Spinal cord (tissue), 10 donors: ENCODE measurements around the gene THBD. TPM values are rescaled to one million over a fixed set of nuclear protein-coding genes. Genes with fewer than 3 reads are reported as not detected.
A peak's percentile ranks its signal among the peaks of the same experiment; 100 is the strongest.

Experiments
- DNase-seq, 6 donors: peaks; one replicate each; pipeline versions ENCODE4 v3.0.0 to v3.0.0-alpha.2; 2013 to 2015; ENCODE audit warnings: low spot score in 6 of 6, low read depth in 4 of 6
- H3K27ac ChIP-seq: one replicate; pipeline ENCODE4 v1.5.1; 2013; ENCODE audit warnings: low read depth, low read length, control low read depth
- H3K27me3 ChIP-seq: one replicate; pipeline ENCODE4 v1.6.1; 2013; ENCODE audit warnings: low read length; ENCODE audit not compliant: control insufficient read depth, insufficient read depth
- H3K36me3 ChIP-seq: one replicate; pipeline ENCODE4 v1.6.1; 2013; ENCODE audit warnings: low read length; ENCODE audit not compliant: control insufficient read depth, insufficient read depth
- H3K4me1 ChIP-seq: one replicate; pipeline ENCODE4 v1.6.1; 2013; ENCODE audit warnings: low read length; ENCODE audit not compliant: control insufficient read depth, insufficient read depth
- H3K4me3 ChIP-seq: one replicate; pipeline ENCODE4 v1.5.1; 2013; ENCODE audit warnings: low read depth, low read length, control low read depth
- H3K9me3 ChIP-seq: one replicate; pipeline ENCODE4 v1.6.1; 2013; ENCODE audit warnings: low read length; ENCODE audit not compliant: control insufficient read depth, insufficient read depth
- WGBS: methylation state at CpG from one replicate; pipeline ENCODE4 v1.1.5; 2013; ENCODE audit warnings: missing lambda C conversion rate; ENCODE audit not compliant: insufficient coverage; 5-methylcytosine and 5-hydroxymethylcytosine counted together
- polyA plus RNA-seq, 2 donors: library from polyadenylated mRNA; unstranded; fragments of 120-200 nt; gene quantifications; one replicate each; pipeline ENCODE4 v1.2.1, GENCODE V29; 2013; ENCODE audit not compliant: insufficient read length in 2 of 2
- total RNA-seq, 2 donors: library from RNA; depleted of rRNA in 1 of 2; stranded (reverse); fragments of 120-200 nt in 1 of 2; fragments of >200 nt in 1 of 2; gene quantifications; one replicate each; pipeline versions ENCODE4 v1.2.3 to v1.2.4, GENCODE V29; 2013 to 2014
- donor health status: healthy.

THBD gene
- total and polyA plus RNA-seq, 4 donors = 7.2 to 14.8 (median 13.0) TPM

GRCh38 chr20:23092861-23093495 lies 43.5 kb upstream of the THBD start:
- no peak overlapping the region for H3K4me3 ChIP-seq
- H3K27me3 ChIP-seq = no peaks in the 10 kb centered on the region
- no peaks in the 10 kb centered on the region for H3K36me3 ChIP-seq
- no peak overlapping the region for H3K27ac ChIP-seq
- 100% methylated on average over 2 of the region's 7 CpGs for WGBS
- H3K4me1 ChIP-seq = peaks cover 5% of the 10 kb centered on the region
- H3K9me3 ChIP-seq = no peaks in the 10 kb centered on the region
- no peak for DNase-seq

- Histone ChIP-seq H3K9me3 (no peaks in the 10 kb centered on the region), H3K27me3 (no peaks in the 10 kb centered on the region), H3K36me3 (no peaks in the 10 kb centered on the region), H3K4me3 (no peak overlapping the region), H3K4me1 (peaks cover 5% of the 10 kb centered on the region), H3K27ac (no peak overlapping the region)
- 58% methylated on average over 2 of the region's 2 CpGs for WGBS
- peak in 1 of 6 donors; percentile 43 for DNase-seq
Observed at GRCh38 chr20:23092384-23092756, 42.9 kb upstream of the THBD start.

- Histone ChIP-seq H3K9me3 (no peaks in the 10 kb centered on the region), H3K27me3 (no peaks in the 10 kb centered on the region), H3K4me1 (peaks cover 9% of the 10 kb centered on the region), H3K4me3 (no peak overlapping the region), H3K36me3 (no peaks in the 10 kb centered on the region), H3K27ac (no peak overlapping the region)
- WGBS = 65% methylated on average over 5 of the region's 8 CpGs
- DNase-seq = no peak
Observed at GRCh38 chr20:23091721-23092383, 42.4 kb upstream of the THBD start.

GRCh38 chr20:23090878-23091277 lies 41.4 kb upstream of the THBD start:
- no peak overlapping the region for H3K4me3 ChIP-seq
- DNase-seq = no peak
- 100% methylated on average over 1 of the region's 4 CpGs for WGBS

GRCh38 chr20:23090147-23090546 lies 40.7 kb upstream of the THBD start:
- no peak overlapping the region for H3K4me3 ChIP-seq
- H3K9me3 ChIP-seq = no peaks in the 10 kb centered on the region
- WGBS = 80% methylated on average over 6 of the region's 6 CpGs
- H3K27me3 ChIP-seq = no peaks in the 10 kb centered on the region
- no peak overlapping the region for H3K27ac ChIP-seq
- no peak for DNase-seq
- H3K36me3 ChIP-seq = no peaks in the 10 kb centered on the region
- H3K4me1 ChIP-seq = peaks cover 25% of the 10 kb centered on the region

More at GRCh38 chr20:23090878-23091277, 41.4 kb upstream of the THBD start:
- Histone ChIP-seq H3K27ac (no peak overlapping the region), H3K9me3 (no peaks in the 10 kb centered on the region), H3K36me3 (no peaks in the 10 kb centered on the region), H3K4me1 (peaks cover 19% of the 10 kb centered on the region), H3K27me3 (no peaks in the 10 kb centered on the region)

- Histone ChIP-seq H3K9me3 (no peaks in the 10 kb centered on the region), H3K4me1 (peaks cover 25% of the 10 kb centered on the region), H3K27me3 (no peaks in the 10 kb centered on the region), H3K27ac (no peak overlapping the region), H3K4me3 (no peak overlapping the region), H3K36me3 (no peaks in the 10 kb centered on the region)
- no peak for DNase-seq
- WGBS = 92% methylated on average over 8 of the region's 8 CpGs
Observed at GRCh38 chr20:23088866-23089265, 39.4 kb upstream of the THBD start.

GRCh38 chr20:23087587-23088251 lies 38.2 kb upstream of the THBD start:
- H3K36me3 ChIP-seq = no peaks in the 10 kb centered on the region
- no peak for DNase-seq
- H3K27ac ChIP-seq = peak overlapping the region; percentile 63
- H3K4me3 ChIP-seq = no peak overlapping the region
- 87% methylated on average over 7 of the region's 9 CpGs for WGBS
- H3K4me1 ChIP-seq = peaks cover 25% of the 10 kb centered on the region
- H3K27me3 ChIP-seq = no peaks in the 10 kb centered on the region
- no peaks in the 10 kb centered on the region for H3K9me3 ChIP-seq

- peak in 1 of 6 donors; percentile 13 for DNase-seq
- H3K27ac ChIP-seq = peak overlapping the region; percentile 63
- no peak overlapping the region for H3K4me3 ChIP-seq
- H3K27me3 ChIP-seq = no peaks in the 10 kb centered on the region
- no peaks in the 10 kb centered on the region for H3K9me3 ChIP-seq
- WGBS = 68% methylated on average over 14 of the region's 14 CpGs
- peaks cover 25% of the 10 kb centered on the region for H3K4me1 ChIP-seq
- no peaks in the 10 kb centered on the region for H3K36me3 ChIP-seq
Observed at GRCh38 chr20:23086931-23087411, 37.5 kb upstream of the THBD start.

GRCh38 chr20:23086056-23086566 lies 36.6 kb upstream of the THBD start, which contains the start of gene CD93:
Gene CD93 (minus strand): TSS chr20:23086324. CDS start chr20:23086192, 132 bp downstream.
- H3K36me3 ChIP-seq = no peaks in the 10 kb centered on the region
- peak in 2 of 6 donors; percentile 33 to 38 for DNase-seq
- peak within 1 kb of the TSS; percentile 20 for H3K4me3 ChIP-seq
- no peaks in the 10 kb centered on the region for H3K9me3 ChIP-seq
- WGBS = 39% methylated on average over 26 of the region's 28 CpGs
- no peaks in the 10 kb centered on the region for H3K27me3 ChIP-seq
- peaks cover 25% of the 10 kb centered on the region for H3K4me1 ChIP-seq
- H3K27ac ChIP-seq = peak within 1 kb of the TSS; percentile 63
